ENCODE measurements around the gene EVX2. TPM values are rescaled to one million over a fixed set of nuclear protein-coding genes. Genes with fewer than 3 reads are reported as not detected.

The EVX2 gene
- total RNA-seq, 1 donor from 2014 or later, result not detected

- Mint-ChIP-seq H3K4me1 (ENCODE audit: low read depth, unreplicated experiment) (no peaks in the 10 kb centered on the region), H3K9me3 (ENCODE audit: unreplicated experiment) (peaks cover 38% of the 10 kb centered on the region), H3K27me3 (ENCODE audit: low read depth, unreplicated experiment) (peaks cover 92% of the 10 kb centered on the region), H3K27ac (ENCODE audit: unreplicated experiment) (no peak overlapping the region), H3K4me3 (ENCODE audit: unreplicated experiment) (no peak overlapping the region), H3K36me3 (ENCODE audit: low read depth, unreplicated experiment) (peaks cover 5% of the 10 kb centered on the region)
- Histone ChIP-seq H2AFZ (ENCODE audit: low read depth, low read length) (no peak overlapping the region), H3K36me3 (ENCODE audit: insufficient read depth, low read length) (no peaks in the 10 kb centered on the region), H4K20me1 (ENCODE audit: insufficient read depth, low read length) (peaks cover 7% of the 10 kb centered on the region), H3K4me2 (ENCODE audit: low read length) (no peak overlapping the region), H3K4me3 (ENCODE audit: insufficient read depth, low read depth, low read length) (no peak overlapping the region), H3K79me2 (ENCODE audit: insufficient read depth, low read length) (no peaks in the 10 kb centered on the region), H3K27me3 (ENCODE audit: insufficient read depth, low read length) (peaks cover 94% of the 10 kb centered on the region), H3K4me1 (ENCODE audit: insufficient read depth, low read length) (no peaks in the 10 kb centered on the region), H3K9me3 (ENCODE audit: insufficient read depth, low read depth, low read length) (peaks cover 1% of the 10 kb centered on the region), H3K9ac (ENCODE audit: low read length) (no peak overlapping the region), H3K27ac (ENCODE audit: low read depth, low read length) (no peak overlapping the region)
- DNase-seq (ENCODE audit: low read depth), result no peak
- no peak for FAIRE-seq
- no peak for TF ChIP-seq EZH2 (IDR thresholded peaks at IDR 0.05; ENCODE audit: insufficient read depth, low read length)
- TF ChIP-seq CTCF (IDR thresholded peaks at IDR 0.05; ENCODE audit: insufficient read depth, low read depth, low read length), result no peak
These were observed 6.2 kb upstream of the EVX2 start for GRCh38 chr2:176089843-176090395.

GRCh38 chr2:176088937-176089842, 5.4 kb upstream of the EVX2 start:
- no peak overlapping the region for H2AFZ ChIP-seq (ENCODE audit: low read depth, low read length)
- no peak overlapping the region for H3K9ac ChIP-seq (ENCODE audit: low read length)
- Mint-ChIP-seq H3K36me3 (ENCODE audit: low read depth, unreplicated experiment) (peaks cover 5% of the 10 kb centered on the region), H3K9me3 (ENCODE audit: unreplicated experiment) (peaks cover 39% of the 10 kb centered on the region), H3K27me3 (ENCODE audit: low read depth, unreplicated experiment) (peaks cover 90% of the 10 kb centered on the region), H3K27ac (ENCODE audit: unreplicated experiment) (no peak overlapping the region), H3K4me1 (ENCODE audit: low read depth, unreplicated experiment) (no peaks in the 10 kb centered on the region), H3K4me3 (ENCODE audit: unreplicated experiment) (no peak overlapping the region)
- H4K20me1 ChIP-seq (ENCODE audit: insufficient read depth, low read length), result peaks cover 12% of the 10 kb centered on the region
- FAIRE-seq (no peak), DNase-seq (ENCODE audit: low read depth) (no peak)
- TF ChIP-seq EZH2 (IDR thresholded peaks at IDR 0.05; ENCODE audit: insufficient read depth, low read length) (no peak), CTCF (IDR thresholded peaks at IDR 0.05; ENCODE audit: insufficient read depth, low read depth, low read length) (no peak)
- peaks cover 3% of the 10 kb centered on the region for H3K9me3 ChIP-seq (ENCODE audit: insufficient read depth, low read depth, low read length)
- peaks cover 94% of the 10 kb centered on the region for H3K27me3 ChIP-seq (ENCODE audit: insufficient read depth, low read length)
- H3K27ac ChIP-seq (ENCODE audit: low read depth, low read length), result no peak overlapping the region
- no peaks in the 10 kb centered on the region for H3K36me3 ChIP-seq (ENCODE audit: insufficient read depth, low read length)
- H3K4me3 ChIP-seq (ENCODE audit: insufficient read depth, low read depth, low read length), result no peak overlapping the region
- H3K4me2 ChIP-seq (ENCODE audit: low read length), result no peak overlapping the region
- no peaks in the 10 kb centered on the region for H3K79me2 ChIP-seq (ENCODE audit: insufficient read depth, low read length)
- H3K4me1 ChIP-seq (ENCODE audit: insufficient read depth, low read length), result no peaks in the 10 kb centered on the region
